Putamen (tissue), 1 donor: ENCODE results near the gene EHF.
"Not testable (repeated sequence)": the region's sequence is repeated elsewhere in the genome, so short reads cannot be mapped to it uniquely, and the experiment has no call there.

Source experiments
- DNase-seq: peaks from one replicate; pipeline ENCODE4 v3.0.0-alpha.2; 2016; ENCODE audit warnings: low spot score

Gene EHF

GRCh38 chr11:34620820-34621792 lies at the start of gene EHF:
TSS of gene EHF (plus strand) at chr11:34621093. CDS start at chr11:34642631, 21,538 bp downstream.
- peak; percentile 22 for DNase-seq

GRCh38 chr11:34573537-34573936 lies 47.4 kb upstream of the EHF start:
- DNase-seq = no peak

- DNase-seq = no peak
Observed at GRCh38 chr11:34575261-34575660, 45.6 kb upstream of the EHF start.

GRCh38 chr11:34575671-34576070 lies 45.2 kb upstream of the EHF start:
- no peak for DNase-seq

- no peak for DNase-seq
Observed at GRCh38 chr11:34576331-34576730, 44.6 kb upstream of the EHF start.

- no peak for DNase-seq
Observed at GRCh38 chr11:34583818-34584217, 37.1 kb upstream of the EHF start.

GRCh38 chr11:34585304-34585734 lies 35.6 kb upstream of the EHF start:
- no peak for DNase-seq

- peak; percentile 74 for DNase-seq
Observed at GRCh38 chr11:34585735-34586487, 35.0 kb upstream of the EHF start.

- DNase-seq = peak; percentile 18
Observed at GRCh38 chr11:34586488-34587281, 34.2 kb upstream of the EHF start.

- DNase-seq = no peak
Observed at GRCh38 chr11:34587282-34587677, 33.6 kb upstream of the EHF start.

GRCh38 chr11:34588023-34588422 lies 32.9 kb upstream of the EHF start:
- no peak for DNase-seq

GRCh38 chr11:34588701-34589100 lies 32.2 kb upstream of the EHF start:
- DNase-seq = no peak

GRCh38 chr11:34589177-34589576 lies 31.7 kb upstream of the EHF start:
- not testable (repeated sequence) for DNase-seq

- no peak for DNase-seq
Observed at GRCh38 chr11:34593085-34593484, 27.8 kb upstream of the EHF start.

- DNase-seq = no peak
Observed at GRCh38 chr11:34594603-34595002, 26.3 kb upstream of the EHF start.

- DNase-seq = no peak
Observed at GRCh38 chr11:34595391-34595790, 25.5 kb upstream of the EHF start.

GRCh38 chr11:34595960-34596644 lies 24.8 kb upstream of the EHF start:
- no peak for DNase-seq

- no peak for DNase-seq
Observed at GRCh38 chr11:34599406-34599945, 21.4 kb upstream of the EHF start.

- no peak for DNase-seq
Observed at GRCh38 chr11:34600339-34601084, 20.4 kb upstream of the EHF start.

GRCh38 chr11:34601085-34601444 lies 19.8 kb upstream of the EHF start:
- no peak for DNase-seq

- DNase-seq = no peak
Observed at GRCh38 chr11:34601609-34602008, 19.3 kb upstream of the EHF start.
